CD4-positive, alpha-beta T cell treated with Interferon gamma for 1 hour (primary cell): ENCODE results near the gene EIPR1.
"Not testable (repeated sequence)": the region's sequence is repeated elsewhere in the genome, so short reads cannot be mapped to it uniquely, and the experiment has no call there.

Source experiments
- DNase-seq: peaks from one replicate; pipeline ENCODE4 v3.0.0-alpha.2; 2020

The EIPR1 gene

DNA sequence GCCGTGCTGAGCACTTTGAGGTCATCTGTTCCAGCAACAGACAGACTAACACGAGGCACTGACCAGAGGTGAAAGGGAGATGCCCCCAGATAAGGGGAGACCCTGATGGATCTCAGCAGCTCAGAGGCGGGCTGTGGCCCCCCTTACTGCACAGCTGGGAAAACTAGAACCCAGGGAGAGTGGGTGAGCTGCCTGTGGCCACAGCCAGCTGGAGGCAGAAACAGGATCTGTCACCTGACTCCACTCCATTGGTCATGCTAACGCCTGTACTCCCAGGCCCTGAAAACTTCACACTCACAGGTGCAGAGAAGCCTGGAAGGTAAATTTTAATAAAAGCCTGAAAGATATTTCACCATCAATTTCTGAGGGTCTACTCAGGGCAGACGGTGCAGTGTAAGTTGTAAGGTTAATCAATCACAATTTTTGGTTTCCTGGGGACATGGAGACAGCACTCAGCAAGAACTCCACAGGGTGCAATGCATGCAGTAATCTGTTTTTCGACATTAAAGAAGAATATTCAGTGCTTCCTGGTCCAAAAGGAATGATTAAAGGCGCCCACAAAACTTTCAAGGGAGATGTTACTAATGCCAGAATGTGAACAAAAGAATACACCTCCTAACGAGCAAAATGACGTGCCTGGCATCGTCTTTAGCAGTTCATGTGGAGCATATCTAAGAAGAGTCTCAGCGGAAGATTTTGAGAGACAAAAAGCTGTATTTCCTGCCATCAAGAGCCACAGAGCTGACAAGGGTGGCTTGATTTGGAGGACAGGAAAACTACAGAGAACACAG is 173.4 kb downstream of the EIPR1 start:
- no peak for DNase-seq

DNA sequence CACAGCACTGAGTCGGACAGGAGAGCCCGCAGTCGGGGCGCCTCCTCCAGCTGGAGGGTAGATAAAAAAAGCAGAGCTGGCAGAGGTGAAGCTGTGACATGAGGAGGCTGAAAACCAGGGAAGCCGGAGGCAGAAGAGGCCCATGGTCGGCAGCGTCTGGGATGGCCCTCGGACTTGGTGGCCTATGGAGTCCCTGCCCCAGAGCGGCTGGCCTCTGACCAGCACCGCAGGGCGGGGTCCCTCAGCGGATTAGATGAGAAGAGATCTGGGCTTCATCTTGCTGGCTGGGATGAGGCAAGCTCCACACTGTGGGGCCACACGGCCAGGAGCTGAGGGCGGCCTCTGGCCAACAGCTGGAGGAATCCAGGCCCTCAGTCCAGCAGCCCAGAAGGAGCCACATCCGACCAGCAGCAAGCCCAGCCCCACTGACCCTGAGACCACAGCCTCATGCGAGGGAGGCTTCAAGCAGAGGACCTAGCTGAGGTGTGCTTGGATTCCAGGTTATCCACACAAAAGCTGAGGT is 174.1 kb downstream of the EIPR1 start:
- no peak for DNase-seq

DNA sequence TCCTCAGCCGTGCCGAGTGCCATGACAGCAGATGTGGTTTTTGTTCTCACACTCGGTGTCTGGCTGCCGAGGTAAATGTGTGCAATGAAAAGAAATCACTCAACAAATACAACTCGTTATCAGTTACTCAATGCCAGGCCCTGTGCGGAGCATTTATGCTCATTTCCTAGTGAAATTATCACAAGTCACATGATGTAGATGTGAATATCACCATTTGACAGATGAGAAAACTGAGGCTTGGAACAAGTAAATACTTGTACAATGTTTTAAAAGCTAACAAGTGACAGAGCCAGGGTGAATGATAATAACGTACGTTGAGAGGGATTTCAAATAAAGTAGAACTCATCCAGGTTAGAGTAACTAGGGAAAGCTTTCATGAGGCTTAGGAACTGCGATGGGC is 174.7 kb downstream of the EIPR1 start:
- no peak for DNase-seq

DNA sequence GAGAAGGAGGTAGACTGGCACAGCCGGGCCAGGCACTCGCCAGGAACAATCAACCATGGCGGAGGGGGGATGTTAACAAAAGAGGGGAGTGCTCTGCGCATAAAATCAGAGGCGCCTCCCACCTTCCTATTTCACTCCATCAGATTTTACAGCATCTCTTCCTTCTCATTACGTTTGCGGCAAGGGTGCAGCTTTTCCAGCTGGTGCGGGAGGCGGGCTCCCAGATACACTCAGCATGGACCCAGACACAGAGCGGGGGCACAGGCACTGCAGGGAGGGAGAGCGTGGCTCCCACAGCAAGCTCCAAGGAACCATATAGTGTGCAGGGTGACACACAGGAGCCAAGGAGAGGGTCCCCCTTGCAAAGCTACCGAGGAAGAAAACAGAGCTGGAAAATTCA is 176.3 kb downstream of the EIPR1 start:
- DNase-seq = no peak

DNA sequence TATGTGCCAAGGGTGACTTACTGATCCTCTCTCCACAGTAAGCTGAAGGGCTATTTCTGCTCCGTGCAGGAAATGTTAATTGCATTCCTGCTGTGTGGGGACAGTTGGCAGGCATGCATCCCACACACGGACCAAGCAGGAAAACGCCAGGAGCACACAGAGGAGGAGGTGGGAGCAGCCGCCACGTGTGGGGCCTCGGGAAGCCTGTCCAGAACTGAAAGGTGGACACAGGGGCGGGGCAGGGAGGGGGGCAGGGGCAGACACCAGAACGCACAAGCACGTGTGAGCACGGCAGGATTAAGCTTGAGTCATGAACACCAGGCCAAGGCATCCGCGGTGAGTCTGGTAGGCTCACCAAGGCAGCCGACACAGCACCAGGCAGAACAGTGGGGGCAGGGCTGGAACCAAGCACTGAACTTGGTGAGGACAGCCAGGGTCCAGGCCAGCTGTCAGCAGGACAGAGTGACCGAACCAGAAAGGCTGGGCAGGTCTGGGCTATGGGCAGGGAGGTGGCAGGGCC is 177.1 kb downstream of the EIPR1 start:
- no peak for DNase-seq

DNA sequence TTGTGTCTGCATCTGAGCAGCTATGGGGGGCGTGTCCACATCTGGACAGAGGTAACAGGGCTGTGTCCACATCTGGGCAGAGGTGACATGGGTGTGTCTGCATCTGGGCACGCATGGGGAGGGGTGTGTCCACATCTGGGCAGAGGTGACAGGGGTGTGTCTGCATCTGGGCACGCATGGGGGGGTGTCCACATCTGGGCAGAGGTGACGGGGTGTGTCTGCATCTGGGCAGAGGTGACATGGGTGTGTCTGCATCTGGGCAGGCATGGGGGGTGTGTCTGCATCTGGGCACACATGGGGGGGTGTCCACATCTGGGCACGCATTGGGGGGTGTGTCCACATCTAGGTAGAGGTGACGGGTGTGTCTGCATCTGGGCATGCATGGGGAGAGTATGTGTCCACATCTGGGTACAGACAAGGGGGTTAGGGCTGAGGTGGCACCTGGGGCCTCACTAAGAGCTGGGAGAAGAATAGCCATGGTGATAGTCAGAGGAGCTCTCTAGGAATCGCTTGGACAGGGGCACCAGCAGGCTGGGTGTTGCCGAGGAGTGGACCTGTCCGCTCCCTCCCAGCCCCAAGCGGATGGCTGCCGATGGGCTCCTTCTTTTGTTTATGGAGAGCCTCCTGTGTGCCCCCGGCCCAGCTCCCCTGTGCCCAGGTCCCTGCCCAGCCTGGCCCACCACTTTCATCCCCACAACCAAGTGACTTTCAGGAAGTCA is 177.8 kb downstream of the EIPR1 start:
- no peak for DNase-seq

DNA sequence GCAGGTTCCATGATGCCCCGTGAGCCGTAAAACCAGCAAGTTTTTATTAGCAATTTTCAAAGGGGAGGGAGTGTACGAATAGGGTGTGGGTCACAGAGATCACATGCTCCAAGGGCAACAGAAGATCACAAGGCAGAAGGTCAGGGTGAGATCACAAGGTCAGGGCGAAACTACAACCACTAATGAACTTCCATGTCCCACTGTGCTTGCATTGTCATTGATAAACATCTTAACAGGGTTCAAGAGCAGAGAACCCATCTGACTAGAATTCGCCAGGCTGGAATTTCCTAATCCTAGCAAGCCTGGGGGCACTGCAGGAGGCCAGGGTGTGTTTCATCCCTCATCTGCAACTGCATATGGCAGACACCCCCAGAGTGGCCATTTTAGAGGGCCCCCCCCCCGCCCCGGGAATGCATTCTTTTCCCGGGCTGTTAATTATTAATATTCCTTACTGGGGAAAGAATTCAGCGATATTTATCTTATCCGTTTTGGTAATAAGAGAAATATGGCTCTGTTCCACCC is 178.9 kb downstream of the EIPR1 start:
- DNase-seq = not testable (repeated sequence)

DNA sequence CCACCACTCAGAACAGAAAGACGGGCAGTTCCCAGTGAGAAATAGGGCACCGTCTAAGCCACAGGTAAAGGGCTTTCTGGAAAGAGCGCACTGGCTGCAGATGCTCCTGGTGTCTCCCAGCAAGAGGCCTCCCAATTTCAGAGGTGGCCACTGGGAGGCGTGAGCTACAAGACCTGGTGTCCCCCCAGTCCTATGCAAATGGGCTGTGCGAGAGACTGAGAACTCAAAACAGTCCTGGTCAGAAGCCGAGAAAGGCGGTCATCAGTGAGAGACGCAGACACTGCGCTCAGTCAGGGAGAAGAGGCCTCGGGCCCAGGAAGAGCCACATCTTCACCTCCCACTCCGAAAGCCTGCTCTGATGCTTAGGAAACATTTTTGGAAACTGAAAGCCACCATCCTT is 179.5 kb downstream of the EIPR1 start:
- DNase-seq = no peak

DNA sequence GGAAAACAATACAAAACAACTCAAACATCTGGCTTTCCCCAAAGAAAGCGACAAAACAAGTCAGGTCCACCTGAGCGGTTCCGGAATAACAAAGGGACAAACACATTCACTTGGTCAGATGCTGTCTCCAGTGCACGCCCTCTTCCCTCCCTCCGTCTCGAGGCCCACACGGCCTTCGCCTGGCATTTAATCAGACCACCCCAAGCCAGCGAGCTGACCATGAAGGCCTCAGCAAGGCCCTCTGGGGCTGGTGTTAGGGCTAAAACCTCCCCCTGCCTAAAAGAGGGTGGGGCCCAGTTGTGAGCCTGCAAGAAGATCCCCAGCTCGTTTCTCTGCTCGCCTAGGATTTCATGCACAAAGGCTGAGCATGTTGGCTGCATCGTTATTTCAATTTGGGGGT is 180.3 kb downstream of the EIPR1 start:
- no peak for DNase-seq

DNA sequence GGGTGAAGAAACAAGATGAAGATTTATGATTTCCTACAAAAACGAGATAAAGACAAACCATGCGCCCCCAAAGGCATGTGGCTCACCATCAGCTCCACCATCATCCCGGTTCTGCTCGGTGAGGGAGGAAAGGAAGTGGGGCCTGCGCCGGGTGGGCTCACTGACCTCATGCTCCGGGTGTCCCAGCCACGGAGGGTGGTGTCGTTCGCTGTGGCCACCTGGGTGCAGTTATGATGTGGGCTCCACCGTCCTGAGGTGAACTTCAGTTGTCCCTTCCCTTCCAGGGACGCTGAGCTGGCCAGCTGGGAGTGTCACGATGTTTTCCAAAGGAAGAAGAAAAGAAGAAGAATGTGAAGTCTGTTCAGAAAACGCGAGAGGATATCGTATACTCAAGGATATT is 180.9 kb downstream of the EIPR1 start:
- no peak for DNase-seq

DNA sequence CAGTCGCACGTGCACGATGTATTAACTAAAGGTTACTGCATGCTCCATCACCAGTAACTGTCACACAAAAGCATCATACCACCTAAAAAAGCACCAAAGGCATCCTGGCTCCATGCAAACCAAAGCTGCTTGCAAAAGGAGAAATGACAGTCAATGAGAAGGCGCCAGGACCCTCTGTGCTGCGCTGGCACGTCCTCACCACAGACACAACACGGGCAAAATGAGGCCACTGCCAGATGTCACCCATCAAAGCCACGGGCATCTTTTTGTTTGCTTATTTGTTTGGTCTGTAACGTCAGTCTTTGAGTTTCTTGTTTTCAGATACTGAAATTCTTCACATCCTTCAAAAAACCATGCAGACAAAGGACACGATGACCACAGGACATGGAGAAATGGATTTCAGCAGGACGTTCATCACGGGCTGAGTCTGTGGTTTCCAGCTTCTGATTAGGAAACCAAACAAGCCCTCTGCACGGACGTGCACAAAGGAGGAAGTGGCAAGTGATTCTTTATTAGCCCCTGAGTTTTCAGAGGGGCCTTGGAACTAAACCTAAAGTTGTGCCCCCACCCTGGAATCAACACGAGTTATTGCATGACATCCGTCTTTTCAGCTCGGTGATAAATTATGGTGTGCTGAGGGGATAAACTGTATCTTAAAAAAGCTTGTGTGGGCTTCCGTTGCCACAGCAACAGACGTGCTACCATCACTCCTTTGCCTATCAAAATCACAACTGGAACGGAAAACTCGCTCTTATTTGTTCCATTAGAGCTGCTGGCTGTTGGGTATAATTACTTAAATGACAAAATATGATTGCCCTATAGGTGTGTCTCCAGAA is 181.8 kb downstream of the EIPR1 start:
- no peak for DNase-seq

DNA sequence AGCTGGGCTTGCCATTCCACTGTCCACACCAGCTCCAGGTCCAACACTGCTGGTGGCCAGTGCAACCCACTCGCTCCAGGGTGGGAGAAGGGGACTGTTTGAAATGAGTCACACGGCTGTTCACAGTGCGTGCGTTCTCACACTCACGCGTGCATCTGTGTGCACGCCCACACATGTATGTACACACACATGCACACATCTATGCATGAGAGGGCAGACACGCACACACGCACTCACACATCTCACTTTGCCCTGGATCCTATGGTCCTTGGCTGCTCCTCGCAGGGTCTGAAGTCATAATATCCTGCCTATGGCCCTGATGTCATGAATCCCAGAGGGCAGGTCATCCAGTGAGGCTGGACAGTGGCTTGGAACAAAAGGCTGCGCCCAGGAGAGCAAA is 182.8 kb downstream of the EIPR1 start:
- DNase-seq = no peak

DNA sequence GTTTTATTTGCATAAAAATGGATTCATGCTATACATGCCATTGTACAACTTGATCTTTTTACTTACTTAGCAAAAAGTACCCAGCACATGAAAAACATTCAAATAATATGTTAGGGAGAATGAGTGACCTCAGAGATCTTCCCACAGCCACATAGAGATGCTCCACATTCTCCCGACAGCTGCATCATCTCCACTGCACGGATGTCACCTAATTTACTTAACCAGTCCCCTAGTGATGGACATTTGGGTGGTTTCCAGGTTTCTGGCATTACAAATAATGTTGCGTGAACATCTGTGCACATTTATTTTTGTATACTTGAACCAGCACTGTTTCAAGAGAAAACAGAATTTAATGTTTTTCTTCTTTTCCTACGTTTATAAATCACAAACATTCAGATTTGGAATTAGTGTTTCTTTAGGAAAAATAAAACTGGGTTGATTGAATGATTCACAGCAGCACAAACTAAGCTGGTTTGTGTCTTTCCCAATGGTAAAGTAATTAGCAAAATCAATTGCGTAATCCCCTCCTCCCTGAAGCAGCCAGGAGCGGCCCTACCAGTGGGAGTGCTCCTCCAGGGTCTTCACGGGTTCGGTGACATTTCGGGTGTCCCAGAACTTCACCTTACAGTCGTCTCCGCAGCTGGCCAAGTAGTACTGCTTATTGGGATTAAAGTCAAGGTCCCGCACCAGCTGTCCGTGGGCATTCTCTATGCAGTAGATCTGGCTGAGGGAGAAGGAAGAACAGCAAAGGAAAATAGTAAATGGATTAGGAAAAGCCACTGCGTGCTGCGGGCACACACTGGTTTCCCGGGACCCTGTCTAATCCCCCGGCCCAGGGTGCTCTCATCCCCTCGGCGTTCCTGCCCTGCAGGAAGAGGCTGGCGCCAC is 183.9 kb downstream of the EIPR1 start:
- no peak for DNase-seq

DNA sequence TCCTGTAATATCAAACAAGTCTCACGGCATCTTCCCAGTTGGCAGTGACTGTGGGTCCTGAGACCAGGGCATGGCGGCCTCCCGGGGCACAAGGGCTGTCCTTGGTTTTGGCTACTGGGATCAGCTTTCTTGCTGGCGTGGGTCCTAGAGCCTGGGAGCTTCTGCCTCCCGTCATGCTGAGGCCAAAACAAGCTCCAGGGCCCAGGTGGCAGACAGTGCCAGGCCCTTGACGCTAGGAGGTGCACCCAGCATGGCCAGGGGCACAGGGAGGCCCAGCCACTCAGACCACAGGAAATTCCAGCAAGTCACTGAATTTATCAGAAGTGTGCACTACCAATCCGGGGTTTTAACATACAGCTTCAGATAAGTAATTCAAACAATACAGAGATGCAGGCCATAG is 184.7 kb downstream of the EIPR1 start:
- no peak for DNase-seq

DNA sequence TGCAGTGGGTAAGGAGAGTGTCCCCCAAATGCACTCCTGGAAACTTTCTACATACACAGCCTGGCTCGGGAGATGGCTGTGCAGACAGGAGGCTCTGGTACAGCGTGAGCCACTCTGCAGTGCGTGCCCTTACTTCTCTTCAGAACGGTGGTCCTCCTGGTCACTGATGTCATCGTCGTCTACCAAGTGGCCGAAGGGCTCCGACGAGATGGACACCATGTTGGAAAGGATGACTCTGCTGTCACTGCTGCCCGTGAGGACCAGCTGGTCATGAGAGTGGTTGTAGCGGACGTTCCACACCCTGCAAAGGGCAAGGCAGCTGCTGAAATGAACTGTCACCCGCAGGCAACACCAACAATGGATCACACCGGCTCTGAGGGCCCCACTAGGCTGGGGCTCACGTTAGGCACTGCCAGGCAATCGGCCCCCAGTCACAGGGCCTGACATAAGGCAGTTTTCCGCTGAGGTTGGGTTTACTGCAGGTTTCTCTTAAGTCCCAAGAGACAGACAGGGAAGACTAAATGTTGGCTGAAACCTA is 185.3 kb downstream of the EIPR1 start:
- DNase-seq = no peak

DNA sequence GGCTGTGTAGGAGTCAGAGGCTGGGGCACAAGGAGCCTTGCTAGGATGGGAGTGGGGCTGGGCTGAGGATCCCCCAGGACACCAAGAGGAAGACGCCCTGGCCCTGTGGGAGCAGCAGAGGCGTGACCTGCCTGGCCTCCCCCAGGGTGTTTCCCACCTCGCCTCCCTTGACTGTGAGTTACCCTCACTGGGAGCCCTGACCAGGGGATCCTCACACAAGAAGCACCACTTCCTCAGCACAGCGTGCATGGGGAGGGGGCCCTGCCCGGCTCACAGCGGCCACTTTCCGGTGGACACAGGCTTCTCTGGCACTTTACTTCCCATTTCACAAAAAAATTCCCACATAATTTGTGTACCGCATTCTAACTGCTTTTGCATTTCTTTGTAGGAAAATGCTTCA is 187.7 kb downstream of the EIPR1 start:
- no peak for DNase-seq

DNA sequence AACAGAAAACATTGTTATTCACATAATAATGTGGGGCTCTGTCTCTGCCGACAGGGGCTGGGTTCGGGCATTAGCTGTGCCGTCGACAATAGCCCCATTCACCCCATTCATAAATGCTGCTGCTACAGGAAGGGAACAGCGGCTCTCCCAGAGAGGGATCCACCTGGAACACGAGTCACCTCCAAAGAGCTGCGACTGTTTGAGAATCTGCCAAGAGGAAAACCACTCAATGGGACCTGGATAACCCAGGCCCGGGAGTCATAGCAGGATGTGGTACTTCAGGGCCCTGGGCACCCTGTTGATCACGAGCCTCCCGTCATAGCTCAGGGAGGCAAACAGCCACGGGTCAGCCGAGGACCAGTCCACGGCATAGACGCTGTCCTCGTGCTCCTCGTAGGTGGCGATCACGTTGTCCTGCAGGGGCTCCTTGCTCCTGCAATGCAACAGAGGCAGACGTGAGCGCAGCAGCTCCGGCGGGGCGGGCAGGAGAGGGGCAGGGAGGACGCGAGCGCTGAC is 188.5 kb downstream of the EIPR1 start:
- no peak for DNase-seq

DNA sequence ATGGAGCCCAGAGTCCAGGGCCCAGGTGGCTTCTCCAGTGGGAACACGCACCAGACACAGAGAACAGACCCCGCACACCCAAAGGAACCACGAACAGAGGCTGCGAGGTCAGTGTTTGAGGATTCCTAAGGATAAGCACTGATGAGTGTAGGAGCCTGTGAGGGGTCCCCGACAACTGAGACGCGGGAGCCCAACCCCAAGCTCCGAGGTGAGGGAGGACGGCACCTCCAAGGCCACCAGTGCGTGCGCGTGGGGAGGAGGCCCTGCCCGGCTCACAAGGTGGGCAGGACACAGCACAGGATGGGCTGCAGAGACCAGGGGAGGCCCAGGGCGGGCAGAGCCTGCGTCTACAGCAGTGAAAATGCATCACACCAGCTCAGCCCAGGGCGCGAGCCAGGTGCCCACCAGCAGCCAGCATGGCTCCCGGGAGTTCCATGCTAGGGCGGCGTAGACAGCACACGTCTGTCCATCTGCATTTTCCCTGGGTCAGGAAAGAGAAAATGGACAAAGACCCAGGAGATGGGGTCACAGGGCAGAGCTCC is 189.1 kb downstream of the EIPR1 start:
- DNase-seq = no peak

DNA sequence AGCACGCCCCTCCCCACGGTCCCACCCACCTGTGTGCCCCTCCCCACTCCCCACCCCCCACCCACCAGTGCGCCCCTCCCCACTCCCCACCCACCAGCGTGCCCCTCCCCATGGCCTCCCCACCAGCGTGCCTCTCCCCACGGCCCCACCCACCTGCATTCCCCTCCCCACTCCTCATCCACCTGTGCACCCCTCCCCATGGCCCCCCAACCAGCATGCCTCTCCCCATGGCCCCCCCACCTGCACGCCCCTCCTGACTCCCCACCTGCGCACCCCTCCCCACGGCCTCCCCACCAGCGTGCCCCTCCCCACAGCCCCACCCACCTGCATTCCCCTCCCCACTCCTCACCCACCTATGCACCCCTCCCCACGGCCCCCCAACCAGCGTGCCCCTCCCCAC is 190.2 kb downstream of the EIPR1 start:
- DNase-seq = no peak

DNA sequence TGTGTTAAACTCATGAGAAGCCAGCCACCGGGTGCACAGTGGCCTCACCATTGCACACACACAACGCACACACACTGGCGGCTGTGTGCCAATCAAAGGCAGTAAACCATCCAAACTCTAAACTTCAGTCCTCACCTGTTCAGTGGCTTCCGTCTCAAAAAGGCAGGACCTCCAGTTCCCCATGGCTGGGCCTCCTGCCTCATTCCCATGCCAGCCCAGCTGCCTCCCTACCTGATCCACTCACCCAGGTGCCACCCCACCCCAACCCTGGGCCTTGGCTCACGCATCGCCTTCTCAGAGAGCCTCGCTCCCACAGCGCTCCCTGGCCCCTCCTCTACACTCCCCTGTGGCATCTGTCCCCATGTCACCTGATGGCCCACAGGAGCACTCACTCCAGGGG is 190.9 kb downstream of the EIPR1 start:
- DNase-seq = no peak

DNA sequence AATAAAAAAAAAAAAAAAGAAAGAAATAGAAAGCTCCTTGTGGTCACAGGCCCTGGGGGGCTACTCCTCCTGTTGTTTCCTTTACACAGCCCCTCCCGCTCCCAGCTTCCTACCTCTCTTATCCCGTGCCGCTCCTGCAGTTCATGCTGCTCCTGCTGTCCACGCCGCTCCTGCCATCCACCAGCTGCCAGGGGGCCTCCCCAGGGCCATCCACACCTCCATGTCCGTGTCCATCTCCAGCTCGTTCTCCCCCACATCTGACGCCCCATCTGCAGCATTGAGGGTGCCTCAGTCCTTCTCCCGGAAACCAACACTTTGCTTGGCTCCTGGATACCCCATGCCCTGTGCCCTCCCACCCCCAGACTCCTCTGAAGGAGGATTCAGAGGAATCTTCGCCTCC is 191.7 kb downstream of the EIPR1 start:
- no peak for DNase-seq
